Neutrophil (primary cell): ENCODE data around the gene CDAN1.

ENCODE experiments used
- H3K27ac ChIP-seq: fragments of 200-600 bp; sonication (generic); 2 replicates; pipeline ENCODE4 v1.5.1; 2016; ENCODE audit warnings: mild to moderate bottlenecking, moderate library complexity
- H3K27me3 ChIP-seq: fragments of 200-600 bp; sonication (generic); 2 replicates; pipeline ENCODE4 v1.6.0; 2016; ENCODE audit warnings: mild to moderate bottlenecking
- H3K36me3 ChIP-seq: fragments of 200-600 bp; sonication (generic); 2 replicates; pipeline ENCODE4 v1.5.1; 2017
- H3K4me1 ChIP-seq, 2 experiments: fragments of 200-600 bp in 1 of 2; sonication (generic) in 1 of 2; 1 replicate in 1 of 2; 2 replicates in 1 of 2; pipeline versions ENCODE4 v1.5.1 to v1.6.1; 2013 to 2016; ENCODE audit warnings: low read depth in 1 of 2, low read length in 1 of 2, mild to moderate bottlenecking in 1 of 2, moderate library complexity in 1 of 2; ENCODE audit not compliant: control insufficient read depth in 1 of 2, insufficient read depth in 1 of 2
- H3K4me3 ChIP-seq, 2 experiments: fragments of 200-600 bp in 1 of 2; sonication (generic) in 1 of 2; 1 replicate in 1 of 2; 2 replicates in 1 of 2; pipeline ENCODE4 v1.5.1; 2013 to 2016; ENCODE audit warnings: low read depth in 1 of 2, low read length in 1 of 2, mild to moderate bottlenecking in 1 of 2, moderate library complexity in 1 of 2
- H3K9me3 ChIP-seq: fragments of 200-600 bp; sonication (generic); 2 replicates; pipeline ENCODE4 v1.5.1; 2016
- TF ChIP-seq, protein P1 (sequence below): fragments of 200-600 bp; sonication (generic); IDR thresholded peaks from 2 replicates; pipeline ENCODE4 v1.5.1; 2016; ENCODE audit warnings: antibody characterized with exemption

Gene CDAN1

DNA sequence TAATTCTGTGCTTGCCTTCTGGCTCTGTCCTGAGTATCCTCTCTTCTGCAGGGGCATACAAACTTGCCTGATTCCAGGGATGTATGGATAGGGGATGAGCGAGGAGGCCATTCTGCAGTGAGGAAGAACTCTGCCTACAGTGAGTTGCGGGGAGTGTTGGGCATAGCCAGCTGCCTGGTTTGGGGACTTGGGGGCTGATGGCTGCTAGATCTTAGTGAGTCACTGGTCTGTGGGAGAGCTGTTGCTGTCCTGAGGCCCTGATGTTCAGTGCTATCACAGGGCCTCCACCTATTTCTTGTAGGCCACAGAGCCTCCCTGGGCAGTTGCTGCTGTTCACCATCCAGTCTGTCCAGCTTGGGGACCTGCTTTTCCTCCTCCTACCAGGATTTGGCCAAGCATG lies 20.3 kb downstream of the CDAN1 start:
- peaks cover 12% of the 10 kb centered on the region for H3K36me3 ChIP-seq
- H3K4me3 ChIP-seq: no peak overlapping the region
- no peaks in the 10 kb centered on the region for H3K4me1 ChIP-seq
- H3K27ac ChIP-seq: no peak overlapping the region
- TF ChIP-seq, protein P1, sequence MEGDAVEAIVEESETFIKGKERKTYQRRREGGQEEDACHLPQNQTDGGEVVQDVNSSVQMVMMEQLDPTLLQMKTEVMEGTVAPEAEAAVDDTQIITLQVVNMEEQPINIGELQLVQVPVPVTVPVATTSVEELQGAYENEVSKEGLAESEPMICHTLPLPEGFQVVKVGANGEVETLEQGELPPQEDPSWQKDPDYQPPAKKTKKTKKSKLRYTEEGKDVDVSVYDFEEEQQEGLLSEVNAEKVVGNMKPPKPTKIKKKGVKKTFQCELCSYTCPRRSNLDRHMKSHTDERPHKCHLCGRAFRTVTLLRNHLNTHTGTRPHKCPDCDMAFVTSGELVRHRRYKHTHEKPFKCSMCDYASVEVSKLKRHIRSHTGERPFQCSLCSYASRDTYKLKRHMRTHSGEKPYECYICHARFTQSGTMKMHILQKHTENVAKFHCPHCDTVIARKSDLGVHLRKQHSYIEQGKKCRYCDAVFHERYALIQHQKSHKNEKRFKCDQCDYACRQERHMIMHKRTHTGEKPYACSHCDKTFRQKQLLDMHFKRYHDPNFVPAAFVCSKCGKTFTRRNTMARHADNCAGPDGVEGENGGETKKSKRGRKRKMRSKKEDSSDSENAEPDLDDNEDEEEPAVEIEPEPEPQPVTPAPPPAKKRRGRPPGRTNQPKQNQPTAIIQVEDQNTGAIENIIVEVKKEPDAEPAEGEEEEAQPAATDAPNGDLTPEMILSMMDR: no peak
- H3K9me3 ChIP-seq: no peaks in the 10 kb centered on the region
- H3K27me3 ChIP-seq: no peaks in the 10 kb centered on the region

DNA sequence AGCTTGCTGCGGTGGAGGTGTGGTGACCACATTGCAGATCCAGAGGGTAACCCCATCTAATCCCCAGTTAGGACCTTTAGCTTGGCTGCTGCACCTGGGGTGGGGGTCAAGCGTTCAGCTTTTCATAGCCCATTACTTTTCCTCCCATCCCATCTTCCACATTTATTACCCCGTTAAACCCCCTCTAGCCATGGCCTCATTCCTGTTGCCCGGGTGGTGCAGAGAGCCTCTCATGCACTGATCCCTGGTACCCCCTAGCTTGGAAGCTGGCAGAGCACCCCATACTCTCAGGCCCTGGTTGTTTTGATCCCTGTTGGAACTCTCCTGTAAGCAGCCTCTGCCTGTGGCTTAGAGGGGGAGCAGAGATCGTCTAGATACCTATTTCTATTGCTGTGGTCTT lies 20.8 kb downstream of the CDAN1 start:
- H3K36me3 ChIP-seq: peaks cover 11% of the 10 kb centered on the region
- no peaks in the 10 kb centered on the region for H3K4me1 ChIP-seq
- H3K9me3 ChIP-seq: no peaks in the 10 kb centered on the region
- H3K27me3 ChIP-seq: no peaks in the 10 kb centered on the region
- no peak overlapping the region for H3K27ac ChIP-seq
- no peak overlapping the region for H3K4me3 ChIP-seq
- TF ChIP-seq, protein P1: no peak

DNA sequence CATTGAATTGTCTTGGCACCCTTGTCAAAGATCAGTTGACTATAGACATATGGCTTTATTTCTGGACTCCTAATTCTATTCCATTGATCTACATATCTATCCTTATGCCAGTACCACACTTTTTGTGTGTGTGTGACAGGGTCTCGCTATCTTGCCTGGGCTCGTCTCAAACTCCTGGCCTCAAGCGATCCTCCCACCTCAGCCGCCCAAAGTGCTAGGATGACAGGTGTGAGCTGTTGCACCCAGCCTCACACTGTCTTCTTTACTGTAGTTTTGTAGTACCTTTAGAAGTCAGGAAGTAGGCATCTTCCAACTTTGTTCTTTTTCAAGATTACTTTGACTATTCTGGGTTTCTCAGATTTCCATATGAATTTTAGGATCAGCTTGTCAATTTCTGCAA lies 24.3 kb downstream of the CDAN1 start:
- Histone ChIP-seq H3K27ac (no peak overlapping the region), H3K27me3 (no peaks in the 10 kb centered on the region)
- TF ChIP-seq, protein P1: no peak

DNA sequence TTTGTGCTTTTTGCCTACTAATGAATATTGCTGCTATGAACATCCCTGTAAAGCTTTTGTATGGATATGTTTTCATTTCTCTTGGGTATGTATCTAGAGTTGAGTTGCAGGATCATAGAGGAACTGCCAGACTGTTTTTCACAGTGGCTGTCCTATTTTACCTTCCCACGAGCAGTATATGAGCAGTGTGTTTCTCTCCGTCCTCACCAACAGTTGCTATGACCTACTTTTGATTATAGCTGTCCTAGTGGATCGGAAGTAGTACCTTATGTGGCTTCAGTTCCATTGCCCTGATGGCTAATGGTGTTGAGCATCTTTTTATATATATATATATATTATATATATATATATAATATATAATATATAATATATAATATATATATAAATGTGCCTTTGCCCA lies 25.2 kb downstream of the CDAN1 start:
- Histone ChIP-seq H3K4me1 (no peaks in the 10 kb centered on the region), H3K27me3 (no peaks in the 10 kb centered on the region), H3K36me3 (no peaks in the 10 kb centered on the region), H3K4me3 (no peak overlapping the region), H3K9me3 (no peaks in the 10 kb centered on the region), H3K27ac (no peak overlapping the region)
- TF ChIP-seq, protein P1: no peak

More for the DNA sequence above, 24.3 kb downstream of the CDAN1 start:
- H3K36me3 ChIP-seq: no peaks in the 10 kb centered on the region
- no peaks in the 10 kb centered on the region for H3K4me1 ChIP-seq
- H3K9me3 ChIP-seq: no peaks in the 10 kb centered on the region
- no peak overlapping the region for H3K4me3 ChIP-seq

DNA sequence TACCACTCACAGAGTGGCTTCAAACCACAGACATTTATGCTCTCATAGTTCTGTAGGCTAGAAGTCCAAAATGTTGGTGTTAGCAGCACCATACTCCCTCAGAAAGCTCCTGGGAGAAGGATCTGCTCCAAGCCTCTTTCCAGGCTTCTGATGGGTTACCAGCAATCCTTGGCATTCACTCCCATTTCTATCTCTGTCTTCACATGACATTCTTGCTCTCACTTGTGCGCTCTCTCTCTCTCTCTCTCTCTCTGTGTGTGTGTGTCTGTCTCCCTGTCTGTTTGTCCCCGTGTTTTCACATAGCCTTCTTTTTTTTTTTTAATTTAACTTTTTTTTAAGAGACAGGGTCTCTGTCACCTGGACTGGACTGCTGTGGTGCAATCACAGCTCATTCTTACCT lies 26.3 kb downstream of the CDAN1 start:
- Histone ChIP-seq H3K27ac (no peak overlapping the region), H3K27me3 (no peaks in the 10 kb centered on the region), H3K4me1 (no peaks in the 10 kb centered on the region), H3K9me3 (no peaks in the 10 kb centered on the region), H3K4me3 (no peak overlapping the region), H3K36me3 (no peaks in the 10 kb centered on the region)
- TF ChIP-seq, protein P1: no peak
